ENCODE results near the gene M1AP.

GRCh38 chr2:74533464-74533863 lies 114.7 kb downstream of the M1AP start:
- TF ChIP-seq CTCF (IDR thresholded peaks at IDR 0.05; ENCODE audit: low read depth, low read length, poor library complexity, severe bottlenecking) (no peak), EZH2phosphoT487 (IDR thresholded peaks at IDR 0.05; ENCODE audit: borderline replicate concordance, low read length) (no peak)
